Measurements from ENCODE around the gene PTPN1.
A peak's percentile ranks its signal among the peaks of the same experiment; 100 is the strongest.
"Not testable (repeated sequence)": the region's sequence is repeated elsewhere in the genome, so short reads cannot be mapped to it uniquely, and the experiment has no call there.

PTPN1 gene

GRCh38 chr20:50538276-50538675, 28.1 kb downstream of the PTPN1 start:
- intact Hi-C loops (cut with DNase I; ENCODE audit: low total_unique reads): no loop called here
- no peak overlapping the region for H3K27ac ChIP-seq

GRCh38 chr20:50539798-50540197, 29.6 kb downstream of the PTPN1 start:
- H3K4me3 ChIP-seq; H3K9me3 ChIP-seq; H3K27me3 ChIP-seq; H3K27ac ChIP-seq; intact Hi-C loops (cut with DNase I; ENCODE audit: low total_unique reads); H3K36me3 ChIP-seq; DNase-seq: not testable (repeated sequence)
- H3K4me1 ChIP-seq: peaks cover 0 to 76% (median 29%) of the 10 kb centered on the region in 4 donors

More at GRCh38 chr20:50538276-50538675, 28.1 kb downstream of the PTPN1 start:
- Histone ChIP-seq H3K27me3 (no peaks in the 10 kb centered on the region), H3K9me3 (no peaks in the 10 kb centered on the region), H3K4me3 (no peak overlapping the region), H3K4me1 (peaks cover 0 to 71% (median 32%) of the 10 kb centered on the region in 4 donors), H3K36me3 (no peaks in the 10 kb centered on the region)
- DNase-seq: no peak
- no peak for TF ChIP-seq CTCF (IDR thresholded peaks at IDR 0.05)

- peaks cover 0 to 71% (median 25%) of the 10 kb centered on the region in 4 donors for H3K4me1 ChIP-seq
- intact Hi-C loops (cut with DNase I; ENCODE audit: low total_unique reads): no loop called here
- no peaks in the 10 kb centered on the region for H3K9me3 ChIP-seq
- H3K36me3 ChIP-seq: no peaks in the 10 kb centered on the region
- H3K27me3 ChIP-seq: no peaks in the 10 kb centered on the region
- no peak for TF ChIP-seq CTCF (IDR thresholded peaks at IDR 0.05)
- no peak overlapping the region for H3K4me3 ChIP-seq
- H3K27ac ChIP-seq: peak overlapping the region; percentile 18 to 60
- DNase-seq: no peak
These were observed 30.7 kb downstream of the PTPN1 start for GRCh38 chr20:50540620-50541605.

- Histone ChIP-seq H3K27ac (peak overlapping the region; percentile 18 to 60), H3K27me3 (no peaks in the 10 kb centered on the region), H3K9me3 (no peaks in the 10 kb centered on the region), H3K4me3 (no peak overlapping the region), H3K4me1 (peaks cover 0 to 75% (median 26%) of the 10 kb centered on the region in 4 donors), H3K36me3 (no peaks in the 10 kb centered on the region)
- TF ChIP-seq CTCF (IDR thresholded peaks at IDR 0.05): no peak
- intact Hi-C loops (cut with DNase I; ENCODE audit: low total_unique reads): no loop called here
- DNase-seq: no peak
These were observed 31.4 kb downstream of the PTPN1 start for GRCh38 chr20:50541606-50542041.

- Histone ChIP-seq H3K27me3 (no peaks in the 10 kb centered on the region), H3K36me3 (peaks cover 0 to 4% (median 0%) of the 10 kb centered on the region in 3 donors), H3K9me3 (no peaks in the 10 kb centered on the region), H3K27ac (no peak overlapping the region), H3K4me3 (no peak overlapping the region), H3K4me1 (peaks cover 0 to 71% (median 27%) of the 10 kb centered on the region in 4 donors)
- DNase-seq: no peak
- intact Hi-C loops (cut with DNase I; ENCODE audit: low total_unique reads): no loop called here
- no peak for TF ChIP-seq CTCF (IDR thresholded peaks at IDR 0.05)
These were observed 33.1 kb downstream of the PTPN1 start for GRCh38 chr20:50543326-50543725.

- intact Hi-C loops (cut with DNase I; ENCODE audit: low total_unique reads): no loop called here
- Histone ChIP-seq H3K4me3 (no peak overlapping the region), H3K36me3 (peaks cover 0 to 11% (median 0%) of the 10 kb centered on the region in 3 donors), H3K9me3 (no peaks in the 10 kb centered on the region), H3K4me1 (peaks cover 0 to 58% (median 25%) of the 10 kb centered on the region in 4 donors), H3K27me3 (no peaks in the 10 kb centered on the region), H3K27ac (no peak overlapping the region)
- no peak for DNase-seq
- no peak for TF ChIP-seq CTCF (IDR thresholded peaks at IDR 0.05)
These were observed 34.9 kb downstream of the PTPN1 start for GRCh38 chr20:50545126-50545525.
